ENCODE results near the gene RPL12.

DNA sequence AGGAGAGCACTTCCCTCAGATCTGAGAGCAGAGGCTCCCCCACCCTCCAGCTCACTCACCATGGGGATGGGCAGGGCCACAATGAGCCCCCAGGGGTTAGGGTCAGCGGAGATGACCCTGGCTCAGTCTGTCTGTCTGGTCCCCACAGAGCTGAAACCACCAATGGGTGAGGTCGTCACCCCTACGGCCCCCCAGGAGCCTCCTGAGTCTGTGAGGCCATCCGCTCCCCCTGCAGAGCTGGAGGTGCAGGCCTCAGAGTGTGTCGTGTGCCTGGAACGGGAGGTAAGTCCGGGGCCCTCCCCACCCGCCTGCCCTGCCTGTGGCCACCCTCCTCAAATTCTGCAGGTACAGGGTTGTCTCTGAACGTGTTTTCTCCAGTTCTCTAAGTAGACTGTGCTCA is 49.7 kb upstream of the RPL12 start:
- TF ChIP-seq, protein P1, sequence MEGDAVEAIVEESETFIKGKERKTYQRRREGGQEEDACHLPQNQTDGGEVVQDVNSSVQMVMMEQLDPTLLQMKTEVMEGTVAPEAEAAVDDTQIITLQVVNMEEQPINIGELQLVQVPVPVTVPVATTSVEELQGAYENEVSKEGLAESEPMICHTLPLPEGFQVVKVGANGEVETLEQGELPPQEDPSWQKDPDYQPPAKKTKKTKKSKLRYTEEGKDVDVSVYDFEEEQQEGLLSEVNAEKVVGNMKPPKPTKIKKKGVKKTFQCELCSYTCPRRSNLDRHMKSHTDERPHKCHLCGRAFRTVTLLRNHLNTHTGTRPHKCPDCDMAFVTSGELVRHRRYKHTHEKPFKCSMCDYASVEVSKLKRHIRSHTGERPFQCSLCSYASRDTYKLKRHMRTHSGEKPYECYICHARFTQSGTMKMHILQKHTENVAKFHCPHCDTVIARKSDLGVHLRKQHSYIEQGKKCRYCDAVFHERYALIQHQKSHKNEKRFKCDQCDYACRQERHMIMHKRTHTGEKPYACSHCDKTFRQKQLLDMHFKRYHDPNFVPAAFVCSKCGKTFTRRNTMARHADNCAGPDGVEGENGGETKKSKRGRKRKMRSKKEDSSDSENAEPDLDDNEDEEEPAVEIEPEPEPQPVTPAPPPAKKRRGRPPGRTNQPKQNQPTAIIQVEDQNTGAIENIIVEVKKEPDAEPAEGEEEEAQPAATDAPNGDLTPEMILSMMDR (IDR thresholded peaks at IDR 0.05; ENCODE audit: low read depth, low read length, missing input control), result no peak
- no peak for TF ChIP-seq RAD21 (IDR thresholded peaks at IDR 0.05)
- no peak for TF ChIP-seq JUND (IDR thresholded peaks at IDR 0.05)
- TF ChIP-seq, protein P2, sequence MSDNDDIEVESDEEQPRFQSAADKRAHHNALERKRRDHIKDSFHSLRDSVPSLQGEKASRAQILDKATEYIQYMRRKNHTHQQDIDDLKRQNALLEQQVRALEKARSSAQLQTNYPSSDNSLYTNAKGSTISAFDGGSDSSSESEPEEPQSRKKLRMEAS (IDR thresholded peaks at IDR 0.05), result no peak
- TF ChIP-seq FOXA1 (IDR thresholded peaks at IDR 0.05), result no peak
- TF ChIP-seq, protein P3, sequence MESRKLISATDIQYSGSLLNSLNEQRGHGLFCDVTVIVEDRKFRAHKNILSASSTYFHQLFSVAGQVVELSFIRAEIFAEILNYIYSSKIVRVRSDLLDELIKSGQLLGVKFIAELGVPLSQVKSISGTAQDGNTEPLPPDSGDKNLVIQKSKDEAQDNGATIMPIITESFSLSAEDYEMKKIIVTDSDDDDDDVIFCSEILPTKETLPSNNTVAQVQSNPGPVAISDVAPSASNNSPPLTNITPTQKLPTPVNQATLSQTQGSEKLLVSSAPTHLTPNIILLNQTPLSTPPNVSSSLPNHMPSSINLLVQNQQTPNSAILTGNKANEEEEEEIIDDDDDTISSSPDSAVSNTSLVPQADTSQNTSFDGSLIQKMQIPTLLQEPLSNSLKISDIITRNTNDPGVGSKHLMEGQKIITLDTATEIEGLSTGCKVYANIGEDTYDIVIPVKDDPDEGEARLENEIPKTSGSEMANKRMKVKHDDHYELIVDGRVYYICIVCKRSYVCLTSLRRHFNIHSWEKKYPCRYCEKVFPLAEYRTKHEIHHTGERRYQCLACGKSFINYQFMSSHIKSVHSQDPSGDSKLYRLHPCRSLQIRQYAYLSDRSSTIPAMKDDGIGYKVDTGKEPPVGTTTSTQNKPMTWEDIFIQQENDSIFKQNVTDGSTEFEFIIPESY (IDR thresholded peaks at IDR 0.05), result no peak
- no peak for TF ChIP-seq SP1 (IDR thresholded peaks at IDR 0.05)
- TF ChIP-seq, protein P4, sequence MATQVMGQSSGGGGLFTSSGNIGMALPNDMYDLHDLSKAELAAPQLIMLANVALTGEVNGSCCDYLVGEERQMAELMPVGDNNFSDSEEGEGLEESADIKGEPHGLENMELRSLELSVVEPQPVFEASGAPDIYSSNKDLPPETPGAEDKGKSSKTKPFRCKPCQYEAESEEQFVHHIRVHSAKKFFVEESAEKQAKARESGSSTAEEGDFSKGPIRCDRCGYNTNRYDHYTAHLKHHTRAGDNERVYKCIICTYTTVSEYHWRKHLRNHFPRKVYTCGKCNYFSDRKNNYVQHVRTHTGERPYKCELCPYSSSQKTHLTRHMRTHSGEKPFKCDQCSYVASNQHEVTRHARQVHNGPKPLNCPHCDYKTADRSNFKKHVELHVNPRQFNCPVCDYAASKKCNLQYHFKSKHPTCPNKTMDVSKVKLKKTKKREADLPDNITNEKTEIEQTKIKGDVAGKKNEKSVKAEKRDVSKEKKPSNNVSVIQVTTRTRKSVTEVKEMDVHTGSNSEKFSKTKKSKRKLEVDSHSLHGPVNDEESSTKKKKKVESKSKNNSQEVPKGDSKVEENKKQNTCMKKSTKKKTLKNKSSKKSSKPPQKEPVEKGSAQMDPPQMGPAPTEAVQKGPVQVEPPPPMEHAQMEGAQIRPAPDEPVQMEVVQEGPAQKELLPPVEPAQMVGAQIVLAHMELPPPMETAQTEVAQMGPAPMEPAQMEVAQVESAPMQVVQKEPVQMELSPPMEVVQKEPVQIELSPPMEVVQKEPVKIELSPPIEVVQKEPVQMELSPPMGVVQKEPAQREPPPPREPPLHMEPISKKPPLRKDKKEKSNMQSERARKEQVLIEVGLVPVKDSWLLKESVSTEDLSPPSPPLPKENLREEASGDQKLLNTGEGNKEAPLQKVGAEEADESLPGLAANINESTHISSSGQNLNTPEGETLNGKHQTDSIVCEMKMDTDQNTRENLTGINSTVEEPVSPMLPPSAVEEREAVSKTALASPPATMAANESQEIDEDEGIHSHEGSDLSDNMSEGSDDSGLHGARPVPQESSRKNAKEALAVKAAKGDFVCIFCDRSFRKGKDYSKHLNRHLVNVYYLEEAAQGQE (IDR thresholded peaks at IDR 0.05), result no peak
- no peak for TF ChIP-seq YY1 (IDR thresholded peaks at IDR 0.05)
- TF ChIP-seq HNF4A (conservative IDR thresholded peaks at IDR 0.05), result no peak
- TF ChIP-seq FOXA2 (IDR thresholded peaks at IDR 0.05), result no peak
- no peak for TF ChIP-seq GABPA (IDR thresholded peaks at IDR 0.05 in 1 of 2, conservative IDR thresholded peaks at IDR 0.05 in 1 of 2)
- no peak for TF ChIP-seq TAF1 (conservative IDR thresholded peaks at IDR 0.05)
- no peak for TF ChIP-seq EGR1 (IDR thresholded peaks at IDR 0.05; ENCODE audit: low read depth in 2 of 2)
